HepG2 (cell line): ENCODE measurements around the gene MAP6D1.

Experiments
- EZH2 ChIP-seq: conservative IDR thresholded peaks from 2 replicates; pipeline ENCODE4 v1.6.1; 2012; ENCODE audit warnings: mild to moderate bottlenecking, low read depth, low read length, moderate library complexity
- MAZ ChIP-seq, 2 experiments: sonication (generic) in 1 of 2; formaldehyde crosslinking in 1 of 2; IDR thresholded peaks; 2 replicates each; pipeline versions ENCODE4 v1.5.0 to v1.6.1; 2012 to 2020; ENCODE audit warnings: low read depth in 2 of 2, mild to moderate bottlenecking in 2 of 2, borderline replicate concordance in 1 of 2, improper control_type of control experiment in 1 of 2, low read length in 1 of 2, missing genetic modification reagents in 1 of 2, moderate library complexity in 1 of 2
- TF ChIP-seq, protein P1 (sequence below): sonication (generic); formaldehyde crosslinking; IDR thresholded peaks from 2 replicates; pipeline ENCODE4 v1.5.0; 2020; ENCODE audit warnings: mild to moderate bottlenecking, missing genetic modification reagents, moderate library complexity

DNA sequence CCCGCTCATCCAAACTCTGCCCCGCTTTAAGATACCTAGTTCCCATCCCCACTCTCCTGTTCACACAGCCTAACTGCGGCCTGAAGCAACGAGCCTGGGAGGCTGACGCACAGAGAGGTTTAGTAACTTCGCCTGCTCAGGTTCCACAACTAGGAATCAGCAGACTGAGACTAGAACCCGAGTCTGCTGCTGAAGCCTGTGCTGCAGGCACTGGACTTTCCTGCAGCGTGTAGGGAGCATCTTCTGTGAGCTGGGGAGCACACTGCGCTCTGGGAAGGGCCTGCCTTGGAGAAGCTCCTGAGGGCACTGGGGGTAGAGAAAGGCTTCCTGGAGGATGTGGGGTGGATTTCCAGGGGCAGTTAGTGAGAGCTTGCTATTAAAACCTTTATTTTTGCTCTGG, 4.8 kb upstream of the MAP6D1 start:
- TF ChIP-seq EZH2 (no peak), MAZ (IDR thresholded peaks at IDR 0.05; ENCODE audit: borderline replicate concordance, low read depth, low read length) (no peak), MAZ (CRISPR knock-in tag; IDR thresholded peaks at IDR 0.05; ENCODE audit: low read depth) (no peak)
- TF ChIP-seq, protein P1, sequence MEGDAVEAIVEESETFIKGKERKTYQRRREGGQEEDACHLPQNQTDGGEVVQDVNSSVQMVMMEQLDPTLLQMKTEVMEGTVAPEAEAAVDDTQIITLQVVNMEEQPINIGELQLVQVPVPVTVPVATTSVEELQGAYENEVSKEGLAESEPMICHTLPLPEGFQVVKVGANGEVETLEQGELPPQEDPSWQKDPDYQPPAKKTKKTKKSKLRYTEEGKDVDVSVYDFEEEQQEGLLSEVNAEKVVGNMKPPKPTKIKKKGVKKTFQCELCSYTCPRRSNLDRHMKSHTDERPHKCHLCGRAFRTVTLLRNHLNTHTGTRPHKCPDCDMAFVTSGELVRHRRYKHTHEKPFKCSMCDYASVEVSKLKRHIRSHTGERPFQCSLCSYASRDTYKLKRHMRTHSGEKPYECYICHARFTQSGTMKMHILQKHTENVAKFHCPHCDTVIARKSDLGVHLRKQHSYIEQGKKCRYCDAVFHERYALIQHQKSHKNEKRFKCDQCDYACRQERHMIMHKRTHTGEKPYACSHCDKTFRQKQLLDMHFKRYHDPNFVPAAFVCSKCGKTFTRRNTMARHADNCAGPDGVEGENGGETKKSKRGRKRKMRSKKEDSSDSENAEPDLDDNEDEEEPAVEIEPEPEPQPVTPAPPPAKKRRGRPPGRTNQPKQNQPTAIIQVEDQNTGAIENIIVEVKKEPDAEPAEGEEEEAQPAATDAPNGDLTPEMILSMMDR (CRISPR knock-in tag), result no peak
